GM12892 (cell line): Measurements from ENCODE around the gene MBLAC1.
"Not testable (repeated sequence)": the region's sequence is repeated elsewhere in the genome, so short reads cannot be mapped to it uniquely, and the experiment has no call there.

Source experiments
- POLR2A ChIP-seq: IDR thresholded peaks from 2 replicates; pipeline ENCODE4 v1.6.1; 2011; ENCODE audit warnings: low read depth, low read length, control low read depth
- POLR2AphosphoS5 ChIP-seq: IDR thresholded peaks from 2 replicates; pipeline ENCODE4 v1.6.1; 2011; ENCODE audit warnings: low read depth, low read length, control low read depth

- TF ChIP-seq POLR2AphosphoS5, POLR2A: not testable (repeated sequence)
These were observed 19.6 kb downstream of the MBLAC1 start for GRCh38 chr7:100146350-100146749.
